ENCODE data around the gene SLAIN2.

Gene SLAIN2

DNA sequence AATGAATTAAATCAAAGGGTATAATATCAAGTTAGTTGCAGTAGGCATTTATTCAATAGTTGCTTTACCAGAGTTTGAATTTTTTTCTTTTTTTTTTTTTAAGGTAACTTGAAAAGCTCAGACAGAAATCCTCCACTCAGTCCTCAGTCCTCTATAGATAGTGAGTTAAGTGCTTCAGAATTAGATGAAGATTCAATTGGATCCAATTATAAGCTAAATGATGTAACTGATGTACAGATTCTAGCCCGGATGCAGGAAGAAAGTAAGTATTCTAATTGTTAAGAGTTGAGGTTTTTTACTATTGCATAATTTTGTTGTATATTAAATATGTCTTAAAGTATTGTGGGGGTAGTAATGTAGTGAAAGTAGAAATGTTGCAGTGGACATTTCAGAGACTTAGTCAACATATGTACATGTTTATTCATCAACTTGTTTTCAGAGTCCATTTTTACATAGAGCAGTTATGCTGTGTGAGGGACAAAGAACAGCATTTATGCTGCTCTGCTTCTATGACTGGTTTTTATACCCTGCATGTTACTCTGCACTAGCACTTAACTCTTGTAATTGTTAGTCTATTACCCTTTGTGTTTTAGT lies 38.4 kb downstream of the SLAIN2 start:
- no peak for TF ChIP-seq POLR2AphosphoS5 (IDR thresholded peaks at IDR 0.05; ENCODE audit: low read depth, low read length)
- TF ChIP-seq, protein P1, sequence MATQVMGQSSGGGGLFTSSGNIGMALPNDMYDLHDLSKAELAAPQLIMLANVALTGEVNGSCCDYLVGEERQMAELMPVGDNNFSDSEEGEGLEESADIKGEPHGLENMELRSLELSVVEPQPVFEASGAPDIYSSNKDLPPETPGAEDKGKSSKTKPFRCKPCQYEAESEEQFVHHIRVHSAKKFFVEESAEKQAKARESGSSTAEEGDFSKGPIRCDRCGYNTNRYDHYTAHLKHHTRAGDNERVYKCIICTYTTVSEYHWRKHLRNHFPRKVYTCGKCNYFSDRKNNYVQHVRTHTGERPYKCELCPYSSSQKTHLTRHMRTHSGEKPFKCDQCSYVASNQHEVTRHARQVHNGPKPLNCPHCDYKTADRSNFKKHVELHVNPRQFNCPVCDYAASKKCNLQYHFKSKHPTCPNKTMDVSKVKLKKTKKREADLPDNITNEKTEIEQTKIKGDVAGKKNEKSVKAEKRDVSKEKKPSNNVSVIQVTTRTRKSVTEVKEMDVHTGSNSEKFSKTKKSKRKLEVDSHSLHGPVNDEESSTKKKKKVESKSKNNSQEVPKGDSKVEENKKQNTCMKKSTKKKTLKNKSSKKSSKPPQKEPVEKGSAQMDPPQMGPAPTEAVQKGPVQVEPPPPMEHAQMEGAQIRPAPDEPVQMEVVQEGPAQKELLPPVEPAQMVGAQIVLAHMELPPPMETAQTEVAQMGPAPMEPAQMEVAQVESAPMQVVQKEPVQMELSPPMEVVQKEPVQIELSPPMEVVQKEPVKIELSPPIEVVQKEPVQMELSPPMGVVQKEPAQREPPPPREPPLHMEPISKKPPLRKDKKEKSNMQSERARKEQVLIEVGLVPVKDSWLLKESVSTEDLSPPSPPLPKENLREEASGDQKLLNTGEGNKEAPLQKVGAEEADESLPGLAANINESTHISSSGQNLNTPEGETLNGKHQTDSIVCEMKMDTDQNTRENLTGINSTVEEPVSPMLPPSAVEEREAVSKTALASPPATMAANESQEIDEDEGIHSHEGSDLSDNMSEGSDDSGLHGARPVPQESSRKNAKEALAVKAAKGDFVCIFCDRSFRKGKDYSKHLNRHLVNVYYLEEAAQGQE (IDR thresholded peaks at IDR 0.05; ENCODE audit: insufficient read depth in 1 of 2, low read depth in 2 of 2, low read length in 2 of 2): no peak
- TF ChIP-seq FOXP2 (optimal IDR thresholded peaks at IDR 0.05; ENCODE audit: borderline replicate concordance, extremely low read depth, extremely low read length, insufficient read depth): no peak

DNA sequence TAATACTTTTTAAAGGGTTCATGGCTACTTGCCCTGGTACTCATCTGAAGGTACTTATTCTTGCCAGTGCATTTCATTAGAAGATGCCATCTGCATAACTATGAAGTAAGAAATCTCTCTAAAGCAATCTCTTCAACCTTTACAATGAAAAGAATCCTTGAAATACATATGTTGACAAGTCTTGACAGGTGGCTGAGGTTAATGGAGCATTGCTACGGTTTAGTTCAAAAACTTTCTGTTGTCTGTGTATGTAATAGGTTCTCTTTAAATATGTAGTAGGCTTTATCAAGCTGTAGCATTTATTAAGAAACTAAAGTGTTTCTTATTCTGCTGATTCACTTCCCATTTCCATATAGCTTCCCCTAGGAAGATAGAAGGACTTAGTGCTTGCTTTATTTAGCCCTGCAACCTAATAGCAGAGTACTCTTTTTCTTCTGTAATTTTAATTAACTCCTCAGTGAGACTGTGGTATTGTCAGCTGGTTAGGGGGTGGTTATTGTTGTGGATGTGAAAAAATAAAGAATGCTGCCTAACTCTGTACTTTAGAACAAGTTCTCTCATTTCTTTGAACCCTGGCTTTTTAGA lies 39.3 kb downstream of the SLAIN2 start:
- TF ChIP-seq SIN3A (IDR thresholded peaks at IDR 0.05; ENCODE audit: borderline replicate concordance, insufficient read depth, low read length) (no peak), FOXP2 (optimal IDR thresholded peaks at IDR 0.05; ENCODE audit: borderline replicate concordance, extremely low read depth, extremely low read length, insufficient read depth) (no peak), TAF1 (IDR thresholded peaks at IDR 0.05; ENCODE audit: borderline replicate concordance, insufficient read depth, low read length) (no peak), POLR2AphosphoS5 (IDR thresholded peaks at IDR 0.05; ENCODE audit: low read depth, low read length) (no peak)
- TF ChIP-seq, protein P1 (IDR thresholded peaks at IDR 0.05; ENCODE audit: insufficient read depth in 1 of 2, low read depth in 2 of 2, low read length in 2 of 2): no peak

GRCh38 chr4:48388525-48389154 lies 47.3 kb downstream of the SLAIN2 start:
- TF ChIP-seq FOXP2 (optimal IDR thresholded peaks at IDR 0.05; ENCODE audit: borderline replicate concordance, extremely low read depth, extremely low read length, insufficient read depth) (no peak), SIN3A (IDR thresholded peaks at IDR 0.05; ENCODE audit: borderline replicate concordance, insufficient read depth, low read length) (no peak), TAF1 (IDR thresholded peaks at IDR 0.05; ENCODE audit: borderline replicate concordance, insufficient read depth, low read length) (no peak), POLR2AphosphoS5 (IDR thresholded peaks at IDR 0.05; ENCODE audit: low read depth, low read length) (no peak)
- TF ChIP-seq, protein P1 (IDR thresholded peaks at IDR 0.05; ENCODE audit: insufficient read depth in 1 of 2, low read depth in 2 of 2, low read length in 2 of 2): no peak

- no peak for TF ChIP-seq FOXP2 (optimal IDR thresholded peaks at IDR 0.05; ENCODE audit: borderline replicate concordance, extremely low read depth, extremely low read length, insufficient read depth)
- no peak for TF ChIP-seq SIN3A (IDR thresholded peaks at IDR 0.05; ENCODE audit: borderline replicate concordance, insufficient read depth, low read length)
- TF ChIP-seq POLR2AphosphoS5 (IDR thresholded peaks at IDR 0.05; ENCODE audit: low read depth, low read length): no peak
- TF ChIP-seq, protein P1 (IDR thresholded peaks at IDR 0.05; ENCODE audit: insufficient read depth in 1 of 2, low read depth in 2 of 2, low read length in 2 of 2): no peak
- no peak for TF ChIP-seq TAF1 (IDR thresholded peaks at IDR 0.05; ENCODE audit: borderline replicate concordance, insufficient read depth, low read length)
These were observed 54.7 kb downstream of the SLAIN2 start for GRCh38 chr4:48396043-48396442.

All from PFSK-1 (cell line).